Mesendoderm (in vitro differentiated cells): ENCODE measurements around the gene PSMG1.

Source experiments
- DNase-seq: peaks from one replicate; pipeline ENCODE4 v3.0.0; 2013
- H2AK5ac ChIP-seq: 2 replicates; pipeline ENCODE4 v1.6.1; 2013; ENCODE audit warnings: low read length, inconsistent platforms
- H2BK120ac ChIP-seq: 2 replicates; pipeline ENCODE4 v1.6.1; 2013; ENCODE audit warnings: low read depth, mild to moderate bottlenecking, low read length, moderate library complexity, mixed read lengths
- H2BK15ac ChIP-seq: replicated peaks from 2 replicates; pipeline ENCODE4 v1.6.1; 2013; ENCODE audit warnings: low read depth, mild to moderate bottlenecking, moderate library complexity
- H2BK5ac ChIP-seq: 2 replicates; pipeline ENCODE4 v1.6.1; 2013; ENCODE audit warnings: low read length, inconsistent platforms
- H3K18ac ChIP-seq: 2 replicates; pipeline ENCODE4 v1.6.1; 2013; ENCODE audit warnings: mild to moderate bottlenecking, low read length, mixed read lengths
- H3K23ac ChIP-seq: one replicate; pipeline ENCODE4 v1.6.1; 2013; ENCODE audit warnings: low read length
- H3K27ac ChIP-seq: 2 replicates; pipeline ENCODE4 v1.5.1; 2013; ENCODE audit warnings: low read depth, mild to moderate bottlenecking, inconsistent platforms, low read length, moderate library complexity
- H3K27me3 ChIP-seq: 2 replicates; pipeline ENCODE4 v1.6.1; 2013; ENCODE audit warnings: low read length, control low read depth, mild to moderate bottlenecking, inconsistent platforms; ENCODE audit not compliant: insufficient read depth, poor library complexity
- H3K36me3 ChIP-seq: 2 replicates; pipeline ENCODE4 v1.6.1; 2013; ENCODE audit warnings: low read length, inconsistent platforms; ENCODE audit not compliant: control insufficient read depth, insufficient read depth
- H3K4ac ChIP-seq: one replicate; pipeline ENCODE4 v1.6.1; 2013; ENCODE audit warnings: low read depth, mild to moderate bottlenecking, low read length, moderate library complexity
- H3K4me1 ChIP-seq: 2 replicates; pipeline ENCODE4 v1.6.1; 2013; ENCODE audit warnings: low read depth, low read length, inconsistent platforms; ENCODE audit not compliant: control insufficient read depth
- H3K4me2 ChIP-seq: 2 replicates; pipeline ENCODE4 v1.6.1; 2013; ENCODE audit warnings: low read length
- H3K4me3 ChIP-seq: 2 replicates; pipeline ENCODE4 v1.5.1; 2013; ENCODE audit warnings: mild to moderate bottlenecking, low read length
- H3K56ac ChIP-seq: one replicate; pipeline ENCODE4 v1.6.1; 2013; ENCODE audit warnings: low read length
- H3K79me1 ChIP-seq: 2 replicates; pipeline ENCODE4 v1.6.1; 2013; ENCODE audit warnings: low read length, inconsistent platforms
- H3K79me2 ChIP-seq: 2 replicates; pipeline ENCODE4 v1.6.1; 2013; ENCODE audit warnings: mild to moderate bottlenecking, low read length; ENCODE audit not compliant: control insufficient read depth, insufficient read depth
- H3K9ac ChIP-seq: 2 replicates; pipeline ENCODE4 v1.6.1; 2013; ENCODE audit warnings: low read length, inconsistent platforms
- H4K5ac ChIP-seq: one replicate; pipeline ENCODE4 v1.6.1; 2013; ENCODE audit warnings: low read length
- H4K8ac ChIP-seq: one replicate; pipeline ENCODE4 v1.6.1; 2013; ENCODE audit warnings: low read depth, mild to moderate bottlenecking, control low read depth, low read length, moderate library complexity
- WGBS: extraction: QIAGEN DNeasy Blood & Tissue Kit; methylation state at CpG from one replicate; pipeline ENCODE4 v1.1.7; 2013; ENCODE audit warnings: low lambda C conversion rate, missing lambda C conversion rate; ENCODE audit not compliant: insufficient coverage; ENCODE audit errors: extremely low coverage; 5-methylcytosine and 5-hydroxymethylcytosine counted together

The PSMG1 gene

GRCh38 chr21:39209334-39209688 lies 26.1 kb upstream of the PSMG1 start:
- Histone ChIP-seq H3K4me1 (no peaks in the 10 kb centered on the region), H3K23ac (no peak overlapping the region), H3K36me3 (peaks cover 1% of the 10 kb centered on the region), H3K18ac (no peak overlapping the region), H2BK120ac (no peak overlapping the region), H3K9ac (no peak overlapping the region), H3K4ac (no peak overlapping the region), H2BK15ac (no peak overlapping the region), H2BK5ac (no peak overlapping the region), H3K56ac (no peak overlapping the region), H3K79me2 (no peaks in the 10 kb centered on the region), H3K27me3 (no peaks in the 10 kb centered on the region), H3K79me1 (no peaks in the 10 kb centered on the region), H3K4me3 (no peak overlapping the region), H3K27ac (no peak overlapping the region), H3K4me2 (no peak overlapping the region), H4K8ac (no peak overlapping the region), H2AK5ac (no peak overlapping the region), H4K5ac (no peak overlapping the region)
- no CpG with 5 or more reads among the region's 2 CpGs for WGBS
- DNase-seq = no peak

GRCh38 chr21:39208624-39209333 lies 25.5 kb upstream of the PSMG1 start:
- Histone ChIP-seq H2BK5ac (no peak overlapping the region), H4K8ac (no peak overlapping the region), H2BK120ac (no peak overlapping the region), H3K23ac (no peak overlapping the region), H3K27me3 (no peaks in the 10 kb centered on the region), H3K79me2 (no peaks in the 10 kb centered on the region), H3K36me3 (peaks cover 1% of the 10 kb centered on the region), H3K18ac (no peak overlapping the region), H2AK5ac (no peak overlapping the region), H3K4me2 (no peak overlapping the region), H3K4me3 (no peak overlapping the region), H3K56ac (no peak overlapping the region), H3K4me1 (no peaks in the 10 kb centered on the region), H4K5ac (no peak overlapping the region), H3K9ac (no peak overlapping the region), H3K79me1 (no peaks in the 10 kb centered on the region), H3K4ac (no peak overlapping the region), H2BK15ac (no peak overlapping the region), H3K27ac (no peak overlapping the region)
- no CpG with 5 or more reads among the region's 6 CpGs for WGBS
- DNase-seq = peak; percentile 65

DNA sequence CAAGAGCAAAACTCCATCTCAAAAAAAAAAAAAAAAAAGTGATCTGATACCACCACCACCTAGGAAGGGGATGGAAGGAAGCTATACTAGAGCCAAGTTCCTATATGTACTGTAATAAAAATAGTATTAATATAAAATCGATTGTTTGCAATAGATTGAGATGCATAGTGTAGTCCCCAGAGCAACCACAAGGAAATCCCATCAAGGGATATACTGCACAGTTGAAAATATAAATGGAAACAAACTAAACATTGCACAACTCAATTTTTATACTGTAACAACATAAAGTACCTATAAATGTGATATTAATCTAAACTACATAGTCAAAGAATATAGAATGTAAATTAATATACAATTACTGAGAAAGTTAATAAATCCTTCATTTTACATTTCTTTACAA lies 20.9 kb upstream of the PSMG1 start:
- H3K56ac ChIP-seq = no peak overlapping the region
- no CpG with 5 or more reads among the region's 1 CpG for WGBS
- peaks cover 3% of the 10 kb centered on the region for H3K36me3 ChIP-seq

DNA sequence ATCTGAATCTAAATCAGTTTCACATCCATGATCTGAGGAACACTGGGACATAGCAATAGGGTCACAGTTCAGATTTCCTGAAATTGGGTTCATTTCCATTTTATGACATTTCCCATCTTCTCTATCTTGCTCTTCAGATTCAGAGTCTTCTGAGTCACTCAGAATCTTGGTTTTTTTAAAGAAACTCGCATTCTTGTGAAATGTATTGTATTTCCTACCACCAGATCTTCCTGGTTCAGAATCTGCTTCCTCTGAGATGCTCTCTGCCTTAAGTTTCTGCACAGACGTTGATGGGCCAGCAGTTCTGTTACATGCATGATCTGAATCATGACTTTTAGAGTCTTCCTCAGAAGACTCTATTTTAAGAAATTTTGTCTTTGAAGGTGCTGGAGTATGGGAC lies 15.5 kb upstream of the PSMG1 start:
- no peak overlapping the region for H2BK120ac ChIP-seq
- no peak overlapping the region for H3K4ac ChIP-seq
- no peak overlapping the region for H3K4me3 ChIP-seq
- no peak overlapping the region for H2BK5ac ChIP-seq
- H3K4me1 ChIP-seq = no peaks in the 10 kb centered on the region
- H3K79me2 ChIP-seq = no peaks in the 10 kb centered on the region
- peaks cover 3% of the 10 kb centered on the region for H3K36me3 ChIP-seq
- no peak overlapping the region for H3K23ac ChIP-seq
- no peak for DNase-seq
- H4K8ac ChIP-seq = no peak overlapping the region
- H2BK15ac ChIP-seq = no peak overlapping the region
- H3K56ac ChIP-seq = no peak overlapping the region
- H3K79me1 ChIP-seq = no peaks in the 10 kb centered on the region
- no peak overlapping the region for H3K4me2 ChIP-seq
- H3K9ac ChIP-seq = no peak overlapping the region
- H3K27me3 ChIP-seq = no peaks in the 10 kb centered on the region
- no peak overlapping the region for H3K27ac ChIP-seq
- no peak overlapping the region for H4K5ac ChIP-seq
- no CpG with 5 or more reads among the region's 2 CpGs for WGBS
- H3K18ac ChIP-seq = no peak overlapping the region
- no peak overlapping the region for H2AK5ac ChIP-seq

More for the DNA sequence above, 20.9 kb upstream of the PSMG1 start:
- no peak overlapping the region for H4K8ac ChIP-seq
- no peak overlapping the region for H3K9ac ChIP-seq
- no peaks in the 10 kb centered on the region for H3K4me1 ChIP-seq
- no peak overlapping the region for H2BK15ac ChIP-seq
- no peak for DNase-seq
- no peak overlapping the region for H2BK120ac ChIP-seq
- no peak overlapping the region for H3K27ac ChIP-seq
- no peak overlapping the region for H3K4ac ChIP-seq
- H4K5ac ChIP-seq = no peak overlapping the region
- H3K4me3 ChIP-seq = no peak overlapping the region
- no peak overlapping the region for H3K4me2 ChIP-seq
- H3K18ac ChIP-seq = no peak overlapping the region
- H3K79me1 ChIP-seq = no peaks in the 10 kb centered on the region
- no peak overlapping the region for H3K23ac ChIP-seq
- no peak overlapping the region for H2BK5ac ChIP-seq
- no peaks in the 10 kb centered on the region for H3K79me2 ChIP-seq
- no peaks in the 10 kb centered on the region for H3K27me3 ChIP-seq
- no peak overlapping the region for H2AK5ac ChIP-seq

DNA sequence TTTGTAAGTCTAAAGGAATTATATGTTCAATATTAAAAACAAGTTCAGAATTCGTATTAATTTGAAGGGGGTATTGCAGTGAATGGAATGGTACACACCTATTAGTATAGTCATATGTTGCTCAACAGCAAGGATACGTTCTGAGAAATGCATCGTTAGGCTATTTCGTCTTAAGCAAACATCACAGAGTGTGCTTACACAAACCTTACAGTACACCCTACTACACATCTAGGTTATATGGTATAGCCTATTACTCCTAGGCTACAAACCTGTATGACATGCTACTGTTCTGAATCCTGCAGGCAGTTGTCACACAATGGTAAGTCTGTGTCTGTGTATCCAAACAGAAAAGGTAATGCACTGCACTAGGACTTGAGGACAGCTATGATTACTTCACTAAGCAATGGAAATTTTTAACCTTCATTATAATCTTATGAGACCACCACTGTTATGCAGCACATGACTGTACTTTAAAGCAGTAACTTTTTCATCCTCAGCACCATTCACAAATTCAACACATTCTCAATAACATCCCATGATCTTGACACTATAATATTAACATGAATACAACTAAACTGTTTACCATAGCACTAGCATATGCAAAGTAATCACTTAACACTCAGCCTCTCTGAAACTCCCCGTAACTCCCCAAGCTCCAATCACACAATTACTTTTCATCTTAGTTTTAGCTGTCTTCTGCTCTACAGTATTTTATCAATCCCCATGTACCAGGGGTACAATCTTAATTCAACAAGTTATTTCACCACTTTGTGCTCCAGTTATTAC lies 14.4 kb upstream of the PSMG1 start:
- Histone ChIP-seq H3K9ac (no peak overlapping the region), H3K56ac (no peak overlapping the region), H2AK5ac (no peak overlapping the region), H3K27ac (no peak overlapping the region), H3K4ac (no peak overlapping the region), H3K4me3 (no peak overlapping the region), H3K27me3 (no peaks in the 10 kb centered on the region), H3K79me2 (no peaks in the 10 kb centered on the region), H3K79me1 (no peaks in the 10 kb centered on the region), H3K18ac (no peak overlapping the region), H2BK15ac (no peak overlapping the region), H4K8ac (no peak overlapping the region), H3K36me3 (peaks cover 3% of the 10 kb centered on the region), H2BK5ac (no peak overlapping the region), H3K4me1 (no peaks in the 10 kb centered on the region), H3K23ac (no peak overlapping the region), H3K4me2 (no peak overlapping the region), H2BK120ac (no peak overlapping the region), H4K5ac (no peak overlapping the region)
- WGBS = no CpG with 5 or more reads among the region's 5 CpGs
- DNase-seq = no peak
